ENCODE measurements around the gene ZSWIM7.
A peak's percentile ranks its signal among the peaks of the same experiment; 100 is the strongest.

Gene ZSWIM7, protein sequence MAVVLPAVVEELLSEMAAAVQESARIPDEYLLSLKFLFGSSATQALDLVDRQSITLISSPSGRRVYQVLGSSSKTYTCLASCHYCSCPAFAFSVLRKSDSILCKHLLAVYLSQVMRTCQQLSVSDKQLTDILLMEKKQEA

DNA sequence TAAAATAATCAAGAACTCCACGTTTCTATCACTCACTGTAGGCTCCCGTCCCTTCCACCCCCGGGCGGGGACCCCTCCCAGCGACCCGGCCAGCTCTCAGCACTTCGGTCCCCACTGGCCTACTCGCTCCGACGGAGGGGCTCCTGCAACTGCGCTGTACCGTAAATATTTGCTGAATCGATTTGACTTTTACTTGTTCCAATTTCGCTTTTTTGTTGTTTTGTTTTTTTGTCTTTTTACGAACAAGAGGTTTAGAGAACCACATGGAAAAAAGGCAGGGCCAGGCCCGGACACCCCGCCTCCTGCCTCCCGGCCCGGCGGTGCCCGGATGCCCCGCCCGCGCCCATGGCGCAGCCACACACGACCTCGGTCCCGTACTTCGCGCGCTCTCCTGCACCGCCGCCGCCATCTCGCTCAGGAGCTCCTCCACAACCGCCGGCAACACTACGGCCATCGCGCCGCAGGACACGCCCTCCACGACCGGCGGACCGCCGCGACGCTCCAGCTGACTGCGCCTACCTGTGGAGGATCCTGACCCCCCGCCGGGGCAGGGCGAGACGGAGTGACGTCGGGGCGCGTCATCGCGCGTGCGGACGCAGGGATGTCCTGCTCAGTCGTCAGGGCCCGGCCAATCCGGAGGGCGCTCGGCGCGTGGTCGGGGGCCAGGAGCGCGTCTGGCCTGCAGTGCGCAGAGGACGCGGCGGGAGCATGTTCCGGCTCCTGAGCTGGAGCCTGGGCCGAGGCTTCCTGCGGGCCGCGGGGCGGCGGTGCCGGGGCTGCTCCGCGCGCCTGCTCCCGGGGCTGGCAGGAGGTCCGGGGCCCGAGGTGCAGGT lies at the start of gene ZSWIM7, which contains the start of gene TTC19:
TSS of gene ZSWIM7 (minus strand) at position 564 of the 833 bp plus-strand sequence. CDS start at position 454, 110 bp downstream.
TSS of gene TTC19 (plus strand) at position 684 of the 833 bp plus-strand sequence. CDS start at position 709, 25 bp downstream.
- peak; percentile 85 for DNase-seq (ENCODE audit: low read depth)

GRCh38 chr17:16048811-16049449 lies 49.4 kb upstream of the ZSWIM7 start:
- DNase-seq (ENCODE audit: low read depth), result no peak

DNA sequence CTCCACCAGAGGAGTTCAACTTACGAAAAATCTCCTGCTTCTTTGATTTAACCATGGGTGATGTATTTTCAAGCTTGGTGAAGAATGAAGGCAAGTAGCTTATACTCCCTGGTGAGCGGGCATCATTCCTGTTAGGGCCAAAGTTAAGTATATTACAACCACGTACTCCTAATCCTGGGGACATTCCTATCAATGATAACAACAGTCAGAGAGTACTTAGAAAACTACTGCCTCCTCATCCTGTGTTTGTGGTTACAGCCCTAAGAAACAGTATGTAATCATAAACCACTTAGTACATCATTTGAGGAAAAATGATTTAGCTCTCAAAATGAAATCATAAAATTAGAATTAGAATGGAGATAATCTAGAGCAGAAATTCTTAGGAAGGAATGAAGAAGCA lies 47.5 kb upstream of the ZSWIM7 start:
- no peak for DNase-seq (ENCODE audit: low read depth)

GRCh38 chr17:16044487-16044886 lies 45.0 kb upstream of the ZSWIM7 start:
- no peak for DNase-seq (ENCODE audit: low read depth)

DNA sequence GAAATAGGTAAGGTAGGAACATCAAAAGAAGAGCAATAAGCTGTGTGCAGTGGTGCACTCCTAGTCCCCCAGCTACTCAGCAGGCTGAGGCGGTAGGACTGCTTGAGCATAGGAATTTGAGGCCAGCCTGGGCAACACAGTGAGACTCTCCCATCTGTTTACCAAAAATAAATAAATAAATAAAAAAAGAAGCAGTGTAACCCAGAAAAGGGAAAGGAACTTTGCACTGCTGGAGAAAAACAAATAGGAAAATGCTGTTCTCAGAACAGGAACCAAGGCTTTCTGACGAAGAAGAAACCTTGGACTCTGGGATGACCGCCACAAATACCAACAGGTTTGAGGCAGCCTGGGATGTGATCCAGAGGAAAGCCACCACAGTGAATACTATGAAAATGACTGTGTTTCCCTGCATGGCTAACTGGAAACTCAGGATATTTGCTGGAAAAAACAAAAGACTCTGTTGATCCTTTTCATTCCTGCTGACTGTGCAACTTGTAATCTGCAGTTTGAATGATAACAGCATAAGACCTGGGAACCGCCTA lies 41.3 kb upstream of the ZSWIM7 start:
- no peak for DNase-seq (ENCODE audit: low read depth)

DNA sequence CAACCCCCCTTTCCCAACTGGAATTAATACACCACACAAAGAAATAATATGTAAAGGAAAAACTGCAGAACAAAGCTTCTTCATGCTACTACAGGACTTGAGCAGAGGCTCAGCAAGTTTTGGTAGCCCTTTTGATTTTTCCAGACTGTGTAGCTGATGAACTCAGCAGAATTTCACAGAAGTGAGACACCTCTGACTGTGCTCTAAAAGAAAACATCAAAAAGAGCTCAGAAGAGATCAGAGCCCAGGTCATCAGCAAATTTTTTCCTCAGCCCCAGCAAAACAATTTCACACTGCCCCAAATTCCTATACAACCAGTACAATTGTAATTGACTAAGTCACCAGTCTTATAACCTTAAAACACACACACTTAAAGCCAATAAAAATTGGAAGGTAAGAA lies 38.1 kb upstream of the ZSWIM7 start:
- no peak for DNase-seq (ENCODE audit: low read depth)

GRCh38 chr17:16036261-16036660 lies 36.8 kb upstream of the ZSWIM7 start:
- DNase-seq (ENCODE audit: low read depth), result no peak

DNA sequence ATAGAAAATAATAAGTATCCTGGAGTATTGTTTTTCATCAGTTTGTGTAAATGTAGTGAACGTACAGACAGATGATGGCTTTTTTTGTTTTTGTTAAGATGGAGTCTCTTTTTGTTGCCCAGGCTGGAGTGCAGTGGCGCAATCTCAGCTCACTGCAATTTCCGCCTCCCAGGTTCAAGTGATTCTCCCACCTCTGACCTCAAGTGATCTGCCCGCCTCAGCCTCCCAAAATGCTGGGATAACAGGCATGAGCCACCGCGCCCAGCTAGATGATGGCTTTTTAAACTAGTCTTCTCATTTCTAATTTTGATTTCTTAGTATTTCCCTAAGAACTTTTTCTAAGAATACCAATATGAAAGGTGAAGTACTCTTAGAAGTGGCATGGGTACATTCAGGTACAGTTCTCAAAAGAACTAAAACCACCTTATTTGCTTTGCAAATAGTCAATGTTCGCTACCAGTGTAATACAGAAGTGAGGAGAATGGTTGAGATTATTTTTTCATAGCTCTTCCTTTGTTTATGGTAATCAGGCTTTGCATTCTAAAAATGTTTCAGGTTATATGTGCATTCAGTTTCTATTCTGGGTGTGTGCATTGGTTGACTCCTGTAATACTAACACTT lies 34.3 kb upstream of the ZSWIM7 start:
- DNase-seq (ENCODE audit: low read depth), result no peak

GRCh38 chr17:16027708-16028584 lies 28.4 kb upstream of the ZSWIM7 start:
- peak; percentile 49 for DNase-seq (ENCODE audit: low read depth)

DNA sequence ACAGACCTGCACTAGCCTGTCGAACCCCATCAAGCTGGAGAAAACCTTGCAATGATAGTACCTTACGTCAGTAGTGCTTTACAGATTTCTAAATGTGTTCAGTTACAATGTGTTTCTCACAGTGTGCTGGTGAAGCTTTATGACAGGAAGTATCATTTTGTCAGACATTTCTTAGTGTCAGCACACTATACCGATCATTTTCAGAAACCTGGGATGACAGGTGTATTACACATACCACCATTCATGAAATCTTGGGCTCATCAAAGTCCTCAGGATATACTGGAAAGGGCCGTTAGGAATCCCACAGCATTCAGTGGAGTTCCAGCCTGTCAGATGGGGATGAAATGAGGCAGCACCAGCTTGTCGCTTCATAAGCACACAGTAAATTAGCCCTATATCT lies 27.4 kb upstream of the ZSWIM7 start:
- no peak for DNase-seq (ENCODE audit: low read depth)

- DNase-seq (ENCODE audit: low read depth), result no peak
These were observed 25.7 kb upstream of the ZSWIM7 start for GRCh38 chr17:16025202-16025601.

- DNase-seq (ENCODE audit: low read depth), result no peak
These were observed 24.4 kb upstream of the ZSWIM7 start for GRCh38 chr17:16023881-16024280.

- no peak for DNase-seq (ENCODE audit: low read depth)
These were observed 19.8 kb upstream of the ZSWIM7 start for GRCh38 chr17:16019347-16019746.

GRCh38 chr17:16013943-16014407 lies 14.5 kb upstream of the ZSWIM7 start:
- no peak for DNase-seq (ENCODE audit: low read depth)

DNA sequence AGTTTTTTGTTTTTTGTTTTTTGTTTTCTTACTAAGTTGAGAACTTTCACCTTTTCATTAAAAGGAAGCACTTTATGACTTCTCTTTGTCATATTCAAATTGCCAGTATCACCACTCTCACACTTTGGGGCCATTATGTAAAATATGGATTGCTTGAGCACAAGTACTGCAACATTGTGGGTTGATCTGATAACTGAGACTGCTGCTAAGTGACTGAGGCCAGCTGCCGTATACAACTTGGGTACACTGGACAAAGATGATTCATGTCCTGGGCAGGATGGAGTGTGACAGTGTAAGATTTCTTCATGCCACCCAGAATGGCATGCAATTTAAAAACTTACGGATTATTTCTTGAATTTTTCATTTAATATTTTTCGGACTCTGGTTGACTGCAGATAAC lies 7.9 kb upstream of the ZSWIM7 start:
- no peak for DNase-seq (ENCODE audit: low read depth)

- no peak for DNase-seq (ENCODE audit: low read depth)
These were observed 6.1 kb upstream of the ZSWIM7 start for GRCh38 chr17:16005636-16006035.

DNA sequence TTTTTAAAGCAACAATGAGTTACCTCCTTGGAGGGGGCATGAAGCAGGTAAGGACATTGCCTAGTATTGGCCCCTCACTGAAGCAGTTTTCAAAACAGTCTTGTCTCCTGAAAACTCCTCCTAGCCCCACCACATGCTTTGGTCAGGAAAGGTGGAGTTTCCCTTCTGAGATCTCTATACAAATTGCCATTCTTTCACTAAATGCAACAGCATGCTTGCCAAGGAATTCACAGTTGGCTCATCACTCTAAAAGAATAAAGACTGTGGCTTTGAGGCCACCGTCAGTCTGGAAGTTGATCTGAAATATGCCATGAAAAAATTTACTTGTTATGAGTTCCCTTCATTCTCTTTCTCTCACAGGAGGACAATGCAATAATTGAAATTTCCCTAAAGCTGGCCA lies 4.3 kb upstream of the ZSWIM7 start:
- DNase-seq (ENCODE audit: low read depth), result no peak

GRCh38 chr17:16002708-16003260 lies 3.3 kb upstream of the ZSWIM7 start:
- no peak for DNase-seq (ENCODE audit: low read depth)

GRCh38 chr17:16001226-16001897 lies 1.9 kb upstream of the ZSWIM7 start:
- no peak for DNase-seq (ENCODE audit: low read depth)
